Trophoblast cell (in vitro differentiated cells and primary cell): ENCODE data around the gene PTPN3.

Experiments
- DNase-seq, 2 donors: peaks; one replicate each; pipeline ENCODE4 v3.0.0-alpha.2; 2016
- H2AFZ ChIP-seq: 2 replicates; pipeline ENCODE4 v1.6.1; 2013; ENCODE audit warnings: low read length, moderate library complexity, mild to moderate bottlenecking; ENCODE audit not compliant: insufficient read depth, poor library complexity
- H2AK5ac ChIP-seq: 2 replicates; pipeline ENCODE4 v1.6.1; 2013; ENCODE audit warnings: mild to moderate bottlenecking, low read length
- H2BK120ac ChIP-seq: 2 replicates; pipeline ENCODE4 v1.6.1; 2013; ENCODE audit warnings: low read length, mild to moderate bottlenecking, moderate library complexity; ENCODE audit not compliant: insufficient read depth, poor library complexity
- H2BK12ac ChIP-seq: 2 replicates; pipeline ENCODE4 v1.6.1; 2013; ENCODE audit warnings: mild to moderate bottlenecking, low read length, moderate library complexity
- H2BK5ac ChIP-seq: 2 replicates; pipeline ENCODE4 v1.6.1; 2013; ENCODE audit warnings: low read length, low read depth, moderate library complexity, mild to moderate bottlenecking; ENCODE audit not compliant: poor library complexity
- H3K14ac ChIP-seq: 2 replicates; pipeline ENCODE4 v1.6.1; 2013; ENCODE audit warnings: mild to moderate bottlenecking, low read length
- H3K18ac ChIP-seq: 2 replicates; pipeline ENCODE4 v1.6.1; 2013; ENCODE audit warnings: mild to moderate bottlenecking, low read length
- H3K23ac ChIP-seq: 2 replicates; pipeline ENCODE4 v1.6.1; 2013; ENCODE audit warnings: low read length
- H3K27ac ChIP-seq: 2 replicates; pipeline ENCODE4 v1.5.1; 2013; ENCODE audit warnings: low read depth, mild to moderate bottlenecking, inconsistent platforms, low read length, moderate library complexity
- H3K27me3 ChIP-seq: 2 replicates; pipeline ENCODE4 v1.6.1; 2013; ENCODE audit warnings: inconsistent platforms, mild to moderate bottlenecking, low read length, moderate library complexity; ENCODE audit not compliant: insufficient read depth
- H3K36me3 ChIP-seq, 2 experiments: 1 replicate in 1 of 2; 2 replicates in 1 of 2; pipeline ENCODE4 v1.6.1; 2013; ENCODE audit warnings: low read length in 2 of 2, mild to moderate bottlenecking in 2 of 2, moderate library complexity in 1 of 2; ENCODE audit not compliant: insufficient read depth in 2 of 2, control insufficient read depth in 1 of 2
- H3K4ac ChIP-seq: 2 replicates; pipeline ENCODE4 v1.6.1; 2013; ENCODE audit warnings: low read depth, mild to moderate bottlenecking, low read length, moderate library complexity
- H3K4me1 ChIP-seq, 2 experiments: 1 replicate in 1 of 2; 2 replicates in 1 of 2; pipeline ENCODE4 v1.6.1; 2013; ENCODE audit warnings: low read length in 2 of 2, mild to moderate bottlenecking in 2 of 2, moderate library complexity in 1 of 2; ENCODE audit not compliant: insufficient read depth in 2 of 2, control insufficient read depth in 1 of 2
- H3K4me2 ChIP-seq: 2 replicates; pipeline ENCODE4 v1.6.1; 2013; ENCODE audit warnings: inconsistent platforms, mild to moderate bottlenecking, low read length, moderate library complexity
- H3K4me3 ChIP-seq: 2 replicates; pipeline ENCODE4 v1.5.1; 2013; ENCODE audit warnings: mild to moderate bottlenecking, low read depth, low read length, inconsistent platforms
- H3K79me1 ChIP-seq: one replicate; pipeline ENCODE4 v1.6.1; 2013; ENCODE audit warnings: low read length
- H3K79me2 ChIP-seq: 2 replicates; pipeline ENCODE4 v1.6.1; 2013; ENCODE audit warnings: low read length, mild to moderate bottlenecking; ENCODE audit not compliant: control insufficient read depth, insufficient read depth, poor library complexity
- H3K9ac ChIP-seq: 2 replicates; pipeline ENCODE4 v1.6.1; 2013; ENCODE audit warnings: mild to moderate bottlenecking, low read length
- H3K9me3 ChIP-seq: 2 replicates; pipeline ENCODE4 v1.6.1; 2013; ENCODE audit warnings: low read depth, mild to moderate bottlenecking, control low read depth, inconsistent platforms, low read length; ENCODE audit not compliant: insufficient read depth
- H4K12ac ChIP-seq: 2 replicates; pipeline ENCODE4 v1.6.1; 2013; ENCODE audit warnings: low read depth, mild to moderate bottlenecking, low read length, moderate library complexity
- H4K8ac ChIP-seq: 2 replicates; pipeline ENCODE4 v1.6.1; 2013; ENCODE audit warnings: low read depth, mild to moderate bottlenecking, low read length, moderate library complexity
- H4K91ac ChIP-seq: one replicate; pipeline ENCODE4 v1.6.1; 2013; ENCODE audit warnings: low read depth, mild to moderate bottlenecking, low read length, moderate library complexity
- WGBS: extraction: QIAGEN DNeasy Blood & Tissue Kit; methylation state at CpG from one replicate; pipeline ENCODE4 v1.1.7; 2013; ENCODE audit warnings: missing lambda C conversion rate; ENCODE audit not compliant: insufficient read length, insufficient coverage; ENCODE audit errors: extremely low coverage; 5-methylcytosine and 5-hydroxymethylcytosine counted together

Gene PTPN3

GRCh38 chr9:109473329-109473728 lies 24.8 kb downstream of the PTPN3 start:
- Histone ChIP-seq H3K27ac (no peak overlapping the region), H2BK5ac (no peak overlapping the region), H2BK12ac (no peak overlapping the region), H3K4me3 (no peak overlapping the region), H3K4me1 (peaks cover 2 to 10% of the 10 kb centered on the region in 2 experiments), H4K8ac (no peak overlapping the region), H3K23ac (no peak overlapping the region), H4K91ac (no peak overlapping the region), H2BK120ac (no peak overlapping the region), H3K4me2 (no peak overlapping the region), H3K79me1 (no peaks in the 10 kb centered on the region), H3K4ac (no peak overlapping the region), H3K14ac (no peak overlapping the region), H3K9me3 (no peaks in the 10 kb centered on the region), H2AK5ac (no peak overlapping the region), H3K36me3 (no peaks in the 10 kb centered on the region), H3K79me2 (no peaks in the 10 kb centered on the region), H3K9ac (no peak overlapping the region), H2AFZ (no peak overlapping the region), H3K18ac (no peak overlapping the region), H3K27me3 (no peaks in the 10 kb centered on the region), H4K12ac (no peak overlapping the region)
- WGBS: no CpG with 5 or more reads among the region's 7 CpGs
- peak; percentile 84 to 93 for DNase-seq

DNA sequence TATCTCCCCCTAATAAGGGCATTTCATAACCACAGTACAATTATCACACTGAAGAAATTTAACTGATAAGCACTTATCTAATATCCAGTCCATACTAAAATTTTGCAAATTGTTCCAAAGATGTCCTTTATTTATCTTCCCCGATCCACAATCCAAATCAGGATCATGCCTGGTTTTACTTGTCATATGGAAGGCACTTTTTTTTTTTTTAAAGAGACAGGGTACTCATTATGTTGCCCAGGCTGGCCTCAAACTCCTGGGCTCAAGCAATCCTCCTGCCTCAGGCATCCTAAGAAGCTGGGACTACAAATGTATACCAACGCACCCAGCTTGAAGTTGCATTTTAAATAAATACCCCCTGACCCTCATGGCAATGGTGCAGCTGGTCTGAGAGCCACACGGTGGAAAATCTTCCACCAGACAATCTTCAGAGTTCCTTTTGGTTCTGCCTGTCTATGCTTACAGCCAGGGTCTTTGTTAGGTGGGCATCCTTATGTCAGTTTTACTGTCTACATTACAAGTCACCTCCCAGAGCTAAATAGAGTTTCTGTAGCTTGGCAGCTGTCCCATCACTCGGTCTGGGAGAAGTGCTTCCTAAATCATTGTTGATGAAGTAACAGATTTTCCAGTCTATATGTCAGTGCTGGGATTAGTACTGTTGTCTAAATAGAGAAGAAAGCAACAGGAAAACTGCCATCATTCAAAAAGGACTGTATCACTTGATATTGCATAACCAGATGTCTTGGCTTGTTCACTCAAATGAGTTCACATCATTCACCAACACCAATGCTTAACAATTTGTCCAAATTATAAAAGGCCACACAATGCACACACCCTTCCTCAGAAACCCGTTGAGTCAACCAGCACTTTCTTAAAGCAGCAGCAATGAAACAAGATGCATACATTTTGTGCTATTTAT lies 26.4 kb downstream of the PTPN3 start:
- Histone ChIP-seq H2BK120ac (no peak overlapping the region), H3K18ac (no peak overlapping the region), H3K27me3 (no peaks in the 10 kb centered on the region), H3K4ac (no peak overlapping the region), H4K8ac (no peak overlapping the region), H2AFZ (no peak overlapping the region), H3K4me1 (peaks cover 2% of the 10 kb centered on the region in 2 experiments), H3K36me3 (no peaks in the 10 kb centered on the region), H3K27ac (no peak overlapping the region), H3K4me2 (no peak overlapping the region), H4K91ac (no peak overlapping the region), H3K4me3 (no peak overlapping the region), H2BK5ac (no peak overlapping the region), H4K12ac (no peak overlapping the region), H3K9ac (no peak overlapping the region), H3K23ac (no peak overlapping the region), H2BK12ac (no peak overlapping the region), H3K79me2 (no peaks in the 10 kb centered on the region), H3K79me1 (no peaks in the 10 kb centered on the region), H3K14ac (no peak overlapping the region), H2AK5ac (no peak overlapping the region), H3K9me3 (no peaks in the 10 kb centered on the region)
- peak in 1 of 2 donors; percentile 32 for DNase-seq
- no CpG with 5 or more reads among the region's 5 CpGs for WGBS

DNA sequence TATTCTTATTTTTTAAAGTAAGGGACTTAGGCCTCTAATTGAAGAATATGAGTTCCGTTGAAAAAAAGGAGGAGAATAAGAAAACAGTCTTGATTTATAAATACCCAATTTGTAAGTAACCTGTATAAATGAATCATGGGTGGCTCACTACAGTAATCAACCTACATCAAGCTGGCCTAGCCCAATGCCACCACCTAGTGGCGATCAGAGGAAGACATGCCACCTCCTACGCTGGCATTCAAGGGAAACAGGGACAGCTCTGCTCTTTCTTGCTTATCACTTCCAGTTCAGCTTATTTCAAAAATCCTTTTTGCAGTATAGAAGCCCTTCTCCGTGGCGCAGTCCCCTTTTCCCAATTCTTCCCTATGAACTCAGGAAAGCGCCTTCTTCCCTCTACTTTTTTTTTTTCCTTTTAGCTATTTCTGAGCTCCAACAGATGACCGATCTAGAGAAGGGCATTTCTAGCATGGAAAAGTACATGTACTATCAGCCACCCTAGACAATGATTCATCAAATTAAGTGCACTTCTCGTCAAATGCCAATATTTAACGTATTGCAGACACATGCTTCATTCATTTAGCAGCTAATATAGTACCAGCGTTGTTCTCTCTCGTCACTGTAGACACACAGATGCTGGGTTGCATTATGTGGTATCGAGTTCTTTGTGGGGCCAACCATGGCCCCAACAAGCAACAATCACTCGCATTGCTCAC lies 28.3 kb downstream of the PTPN3 start:
- Histone ChIP-seq H3K4me2 (no peak overlapping the region), H3K9me3 (no peaks in the 10 kb centered on the region), H2AK5ac (no peak overlapping the region), H3K9ac (no peak overlapping the region), H3K18ac (no peak overlapping the region), H3K79me2 (no peaks in the 10 kb centered on the region), H2BK120ac (no peak overlapping the region), H2AFZ (no peak overlapping the region), H2BK5ac (no peak overlapping the region), H2BK12ac (no peak overlapping the region), H3K23ac (no peak overlapping the region), H3K14ac (no peak overlapping the region), H4K91ac (no peak overlapping the region), H3K4me1 (no peaks in the 10 kb centered on the region), H4K12ac (no peak overlapping the region), H3K4me3 (no peak overlapping the region), H3K36me3 (no peaks in the 10 kb centered on the region), H3K79me1 (no peaks in the 10 kb centered on the region), H3K27ac (no peak overlapping the region), H3K27me3 (no peaks in the 10 kb centered on the region), H4K8ac (no peak overlapping the region), H3K4ac (no peak overlapping the region)
- peak; percentile 76 to 89 for DNase-seq
- no CpG with 5 or more reads among the region's 13 CpGs for WGBS

DNA sequence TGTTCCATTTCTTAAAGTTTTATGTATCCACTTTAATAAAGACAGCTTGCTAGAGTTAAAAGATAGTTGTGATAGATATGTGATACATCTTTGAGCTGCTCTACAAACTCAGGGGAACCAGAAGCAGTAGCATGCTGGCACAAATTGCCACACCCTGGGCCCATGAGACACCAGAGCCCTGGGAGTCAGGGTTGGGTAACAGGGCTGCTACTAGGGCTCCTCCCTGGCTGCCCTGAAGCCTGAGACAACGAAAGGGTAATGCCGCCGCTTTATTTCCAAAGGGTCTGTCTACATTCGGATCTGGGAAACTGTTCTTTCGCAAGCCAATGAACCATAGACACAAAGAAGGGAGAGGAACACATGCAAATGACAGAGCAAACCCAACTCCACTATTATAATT lies 29.2 kb downstream of the PTPN3 start:
- no peak overlapping the region for H2BK12ac ChIP-seq
- no peak overlapping the region for H3K14ac ChIP-seq
- H3K27me3 ChIP-seq: no peaks in the 10 kb centered on the region
- no peaks in the 10 kb centered on the region for H3K9me3 ChIP-seq
- no peak overlapping the region for H3K27ac ChIP-seq
- H3K23ac ChIP-seq: no peak overlapping the region
- H2BK5ac ChIP-seq: no peak overlapping the region
- H2BK120ac ChIP-seq: no peak overlapping the region
- no peak overlapping the region for H3K18ac ChIP-seq
- H3K36me3 ChIP-seq: no peaks in the 10 kb centered on the region
- H4K8ac ChIP-seq: no peak overlapping the region
- no peak overlapping the region for H3K9ac ChIP-seq
- no peaks in the 10 kb centered on the region for H3K4me1 ChIP-seq
- no peak overlapping the region for H3K4me2 ChIP-seq
- no peaks in the 10 kb centered on the region for H3K79me2 ChIP-seq
- H4K91ac ChIP-seq: no peak overlapping the region
- no peaks in the 10 kb centered on the region for H3K79me1 ChIP-seq
- no peak overlapping the region for H3K4ac ChIP-seq
- WGBS: no CpG with 5 or more reads among the region's 5 CpGs
- H4K12ac ChIP-seq: no peak overlapping the region
- DNase-seq: peak; percentile 57 to 58
- H2AK5ac ChIP-seq: no peak overlapping the region
- H2AFZ ChIP-seq: no peak overlapping the region
- no peak overlapping the region for H3K4me3 ChIP-seq
